Activated naive CD8-positive, alpha-beta T cell (primary cell): Measurements from ENCODE around the gene CNBD2.
A peak's percentile ranks its signal among the peaks of the same experiment; 100 is the strongest.
"Not testable (repeated sequence)": the region's sequence is repeated elsewhere in the genome, so short reads cannot be mapped to it uniquely, and the experiment has no call there.

Experiments used
- H3K27ac Mint-ChIP-seq: one replicate; pipeline ENCODE4 v1.8.0; 2021; ENCODE audit warnings: mixed read lengths
- H3K27me3 Mint-ChIP-seq: one replicate; pipeline ENCODE4 v1.8.0; 2021; ENCODE audit warnings: mixed read lengths
- H3K36me3 Mint-ChIP-seq: one replicate; pipeline ENCODE4 v1.8.0; 2021; ENCODE audit warnings: mixed read lengths
- H3K4me1 Mint-ChIP-seq: one replicate; pipeline ENCODE4 v1.8.0; 2021; ENCODE audit warnings: low read depth, mixed read lengths
- H3K4me3 Mint-ChIP-seq: one replicate; pipeline ENCODE4 v1.8.0; 2021; ENCODE audit warnings: mild to moderate bottlenecking, mixed read lengths
- H3K9me3 Mint-ChIP-seq: one replicate; pipeline ENCODE4 v1.8.0; 2021; ENCODE audit warnings: low read depth, mixed read lengths

The CNBD2 gene

DNA sequence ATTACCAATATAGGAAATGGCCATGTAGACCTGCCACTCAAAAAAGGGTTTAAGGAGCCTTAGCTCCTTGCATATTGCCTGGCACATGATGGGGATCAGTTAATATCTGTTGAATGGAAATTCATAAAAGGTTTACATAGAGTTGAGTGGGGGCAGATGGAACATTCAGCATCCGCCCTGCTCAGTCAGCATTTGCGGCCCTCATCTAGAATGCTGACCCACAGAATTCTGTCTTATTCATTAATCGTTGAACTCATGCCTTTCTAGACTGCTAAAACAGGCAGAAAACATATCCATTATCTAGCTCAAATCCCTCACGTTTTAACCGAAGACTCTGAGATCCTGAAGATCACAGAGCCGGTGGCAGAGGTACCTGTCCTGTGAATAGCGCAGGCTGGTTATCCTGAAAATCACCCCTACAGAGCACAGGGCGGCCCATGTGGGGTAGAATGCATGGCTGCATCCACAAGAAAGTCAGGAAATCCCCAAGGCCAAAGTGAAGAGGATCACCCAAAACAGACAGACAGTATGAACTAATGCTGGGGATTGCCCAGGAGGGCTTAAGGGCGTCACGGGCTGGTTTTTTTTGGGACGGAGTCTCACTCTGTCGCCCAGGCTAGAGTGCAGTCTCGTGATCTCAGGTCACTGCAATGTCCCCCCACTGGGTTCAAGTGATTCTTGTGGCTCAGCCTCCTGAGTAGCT is 59.9 kb downstream of the CNBD2 start:
- H3K4me3 Mint-ChIP-seq = no peak overlapping the region
- no peaks in the 10 kb centered on the region for H3K36me3 Mint-ChIP-seq
- H3K9me3 Mint-ChIP-seq = no peaks in the 10 kb centered on the region
- H3K4me1 Mint-ChIP-seq = no peaks in the 10 kb centered on the region
- no peak overlapping the region for H3K27ac Mint-ChIP-seq
- no peaks in the 10 kb centered on the region for H3K27me3 Mint-ChIP-seq

DNA sequence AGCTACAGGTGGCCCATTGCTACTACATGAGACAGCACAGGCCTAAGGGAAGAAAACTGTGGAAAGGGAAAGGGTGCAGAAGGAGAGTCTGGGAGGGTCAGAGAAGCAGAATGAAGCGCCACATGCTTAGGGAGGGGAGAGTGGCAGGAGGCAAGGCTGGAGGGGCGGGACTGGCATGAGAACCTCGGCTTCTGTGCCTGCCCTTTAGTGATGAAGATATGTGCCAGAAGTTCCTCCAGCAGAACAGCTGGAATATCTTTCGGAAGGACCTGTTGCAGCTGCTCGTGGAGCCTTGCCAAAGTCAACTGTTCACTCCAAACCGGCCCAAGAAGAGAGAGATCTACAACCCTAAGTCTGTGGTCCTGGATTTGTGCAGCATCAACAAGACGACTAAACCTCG is 61.8 kb downstream of the CNBD2 start:
- no peaks in the 10 kb centered on the region for H3K9me3 Mint-ChIP-seq
- H3K4me1 Mint-ChIP-seq = no peaks in the 10 kb centered on the region
- H3K36me3 Mint-ChIP-seq = no peaks in the 10 kb centered on the region
- peaks cover 1% of the 10 kb centered on the region for H3K27me3 Mint-ChIP-seq
- H3K4me3 Mint-ChIP-seq = no peak overlapping the region
- H3K27ac Mint-ChIP-seq = no peak overlapping the region

DNA sequence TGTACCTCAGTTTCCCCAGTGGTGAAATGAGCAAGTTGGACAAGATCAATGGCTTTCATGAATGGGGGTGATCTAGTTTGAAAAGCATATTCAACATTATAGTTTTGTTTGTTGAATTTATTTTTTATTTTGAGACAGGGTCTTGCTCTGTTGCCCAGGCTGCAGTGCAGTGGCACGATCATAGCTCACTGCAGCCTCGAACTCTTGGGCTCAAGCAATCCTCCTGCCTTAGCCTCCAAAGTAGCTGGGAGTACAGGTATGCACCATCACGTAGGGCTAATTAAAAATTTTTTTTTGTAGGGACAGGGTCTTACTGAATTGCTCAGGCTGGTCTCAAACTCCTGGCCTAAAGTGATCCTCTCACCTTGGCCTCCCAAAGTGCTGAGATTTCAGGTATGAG is 63.4 kb downstream of the CNBD2 start:
- Mint-ChIP-seq H3K4me1 (no peaks in the 10 kb centered on the region), H3K4me3 (no peak overlapping the region), H3K27me3 (peaks cover 1% of the 10 kb centered on the region), H3K36me3 (no peaks in the 10 kb centered on the region), H3K27ac (no peak overlapping the region), H3K9me3 (no peaks in the 10 kb centered on the region)

DNA sequence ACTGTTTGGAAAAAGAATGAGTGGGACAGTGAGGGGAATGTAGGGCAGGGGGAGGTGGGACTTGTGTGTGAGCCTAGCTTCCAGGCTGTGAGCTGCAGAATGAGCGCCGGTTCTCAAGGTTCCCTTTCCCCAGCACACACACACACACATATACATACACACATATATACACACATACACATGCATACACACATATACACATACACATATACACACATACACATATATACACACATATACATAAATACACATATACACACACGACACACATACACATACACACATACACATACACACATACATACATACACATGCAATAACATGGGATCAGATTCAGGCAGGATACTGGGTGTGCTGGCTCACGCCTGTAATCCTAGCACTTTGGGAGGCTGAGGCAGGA is 66.5 kb downstream of the CNBD2 start:
- H3K27ac Mint-ChIP-seq = no peak overlapping the region
- peaks cover 1% of the 10 kb centered on the region for H3K27me3 Mint-ChIP-seq
- no peaks in the 10 kb centered on the region for H3K4me1 Mint-ChIP-seq
- no peaks in the 10 kb centered on the region for H3K9me3 Mint-ChIP-seq
- no peak overlapping the region for H3K4me3 Mint-ChIP-seq
- H3K36me3 Mint-ChIP-seq = no peaks in the 10 kb centered on the region

DNA sequence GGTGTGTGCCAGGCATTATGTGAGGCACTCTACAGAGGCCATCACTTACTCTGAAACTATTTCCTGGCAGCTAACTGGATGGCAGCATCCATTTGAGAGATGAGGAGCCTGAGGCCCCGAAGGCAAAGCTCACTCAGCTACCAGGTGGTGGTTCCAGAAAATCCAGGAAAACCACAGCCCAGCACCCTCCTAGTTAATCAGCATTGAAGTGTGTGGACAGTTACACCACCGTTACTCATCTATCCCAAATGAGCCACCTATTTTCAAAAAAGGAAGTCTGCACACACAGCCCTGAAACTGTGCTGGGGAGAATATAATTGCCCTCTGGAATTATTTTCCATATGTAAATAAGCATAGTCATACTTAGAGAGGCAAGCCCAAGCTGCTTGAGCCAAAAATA is 67.4 kb downstream of the CNBD2 start:
- H3K36me3 Mint-ChIP-seq = no peaks in the 10 kb centered on the region
- H3K27me3 Mint-ChIP-seq = peaks cover 1% of the 10 kb centered on the region
- H3K9me3 Mint-ChIP-seq = no peaks in the 10 kb centered on the region
- no peak overlapping the region for H3K4me3 Mint-ChIP-seq
- H3K4me1 Mint-ChIP-seq = no peaks in the 10 kb centered on the region
- H3K27ac Mint-ChIP-seq = no peak overlapping the region

DNA sequence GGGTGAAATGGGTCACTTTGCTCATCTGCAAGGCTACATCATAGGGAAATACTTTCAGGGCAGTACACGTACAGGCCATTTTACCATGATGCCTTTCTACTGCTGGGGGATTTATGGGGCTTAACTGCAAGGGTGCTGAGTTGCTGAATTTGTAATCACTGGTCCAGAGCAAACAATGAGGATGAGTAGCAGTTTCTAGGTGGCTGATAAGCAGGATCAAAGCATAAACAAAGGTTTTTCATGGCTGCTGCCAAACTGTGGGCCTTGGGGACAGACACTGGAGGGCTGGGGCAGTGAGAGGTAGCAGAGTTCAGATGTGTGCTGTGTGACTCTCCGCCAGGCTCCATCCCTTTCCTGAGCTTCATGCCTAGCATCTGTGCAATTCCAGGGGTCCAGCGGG is 68.3 kb downstream of the CNBD2 start:
- H3K9me3 Mint-ChIP-seq = no peaks in the 10 kb centered on the region
- H3K4me3 Mint-ChIP-seq = no peak overlapping the region
- H3K4me1 Mint-ChIP-seq = no peaks in the 10 kb centered on the region
- H3K36me3 Mint-ChIP-seq = peaks cover 6% of the 10 kb centered on the region
- H3K27me3 Mint-ChIP-seq = peaks cover 1% of the 10 kb centered on the region
- no peak overlapping the region for H3K27ac Mint-ChIP-seq

DNA sequence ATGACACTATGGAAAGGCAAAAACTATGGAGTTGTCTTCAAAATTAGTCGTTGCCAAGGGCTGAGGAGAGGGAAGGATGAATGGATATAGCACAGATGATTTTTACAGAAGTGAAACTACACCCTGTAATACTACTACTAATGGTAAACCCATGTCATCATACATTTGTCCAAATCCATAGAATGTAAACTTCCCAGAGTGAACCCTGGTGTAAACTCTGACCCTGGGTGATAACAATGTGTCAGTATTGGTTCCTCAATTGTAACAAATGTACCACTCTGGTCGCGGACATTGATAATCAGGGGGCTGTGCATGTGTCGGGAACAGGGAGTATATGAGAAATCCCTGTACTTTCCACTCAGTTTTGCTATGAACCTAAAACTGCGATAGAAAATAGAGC is 72.2 kb downstream of the CNBD2 start:
- Mint-ChIP-seq H3K36me3 (peaks cover 13% of the 10 kb centered on the region), H3K27me3 (no peaks in the 10 kb centered on the region), H3K9me3 (no peaks in the 10 kb centered on the region), H3K27ac (no peak overlapping the region), H3K4me1 (peaks cover 2% of the 10 kb centered on the region), H3K4me3 (no peak overlapping the region)

DNA sequence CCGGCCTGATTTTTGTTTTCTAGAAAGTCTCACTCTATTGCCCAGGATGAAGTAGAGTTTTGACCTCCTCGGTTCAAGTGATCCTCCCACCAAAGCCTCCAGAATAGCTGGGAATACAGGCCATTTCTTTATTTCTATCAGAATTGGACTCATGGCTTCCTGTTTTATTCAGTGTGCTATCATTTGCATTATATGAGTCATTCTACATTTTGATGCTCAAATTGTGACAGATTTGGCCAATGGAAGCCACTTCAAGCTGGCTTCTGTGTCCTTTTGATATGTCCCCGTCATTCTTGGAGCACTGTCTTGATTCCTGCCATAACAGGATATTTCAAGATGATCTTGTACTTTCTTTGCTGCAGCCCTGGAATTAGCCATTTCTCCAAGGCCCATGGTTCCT is 75.1 kb downstream of the CNBD2 start:
- H3K27me3 Mint-ChIP-seq = no peaks in the 10 kb centered on the region
- no peak overlapping the region for H3K4me3 Mint-ChIP-seq
- H3K36me3 Mint-ChIP-seq = peaks cover 16% of the 10 kb centered on the region
- peaks cover 26% of the 10 kb centered on the region for H3K4me1 Mint-ChIP-seq
- H3K27ac Mint-ChIP-seq = no peak overlapping the region
- H3K9me3 Mint-ChIP-seq = no peaks in the 10 kb centered on the region

DNA sequence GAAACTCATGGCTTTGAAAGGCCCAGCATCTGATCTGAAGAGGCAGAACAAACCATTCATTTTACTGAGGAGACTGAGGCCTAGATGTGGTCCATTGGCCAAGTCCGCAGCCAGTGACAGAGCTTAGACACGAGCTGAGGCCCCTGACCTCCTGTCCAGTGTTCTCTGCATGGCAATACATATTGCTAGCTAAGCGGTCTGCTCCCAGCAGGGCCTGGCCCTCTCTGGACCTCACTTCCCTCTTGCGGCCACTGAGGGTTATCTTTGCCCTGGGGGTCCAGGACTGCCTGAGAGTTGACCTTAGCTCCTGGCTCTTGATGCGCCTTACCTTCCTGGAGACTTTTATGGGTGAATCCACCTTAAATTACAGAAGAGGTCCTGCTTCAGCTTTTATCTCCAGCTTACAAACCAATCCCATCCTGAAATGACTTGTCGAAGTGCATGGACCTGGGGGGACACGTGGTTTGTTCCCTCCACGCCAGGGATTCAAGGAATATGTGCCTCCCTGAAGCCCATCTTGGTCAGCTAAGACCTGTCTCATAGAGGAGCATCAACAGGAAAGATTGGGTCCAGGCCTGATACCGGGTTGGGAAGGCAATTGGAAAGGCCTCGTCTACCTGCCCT is 75.6 kb downstream of the CNBD2 start:
- Mint-ChIP-seq H3K4me1 (peaks cover 31% of the 10 kb centered on the region), H3K9me3 (no peaks in the 10 kb centered on the region), H3K27ac (no peak overlapping the region)

DNA sequence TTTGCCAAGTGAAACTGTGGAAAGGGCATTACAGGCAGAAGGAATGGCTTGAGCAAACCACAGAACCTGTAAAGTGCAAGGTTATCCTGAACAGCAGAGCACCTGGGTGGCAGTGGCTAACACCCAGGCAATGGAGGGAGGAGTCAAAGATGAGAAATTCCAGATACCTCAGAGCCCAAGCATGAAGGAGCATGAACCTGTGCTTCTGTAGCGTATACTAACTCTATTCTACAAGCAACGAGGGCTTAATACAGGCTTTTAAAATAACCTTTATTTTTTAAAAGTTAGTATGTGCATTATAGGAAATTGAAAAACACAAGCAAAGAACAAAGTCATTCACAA is 77.0 kb downstream of the CNBD2 start:
- Mint-ChIP-seq H3K27me3 (no peaks in the 10 kb centered on the region), H3K4me3 (no peak overlapping the region), H3K27ac (peak overlapping the region; percentile 2), H3K4me1 (peaks cover 32% of the 10 kb centered on the region), H3K36me3 (peaks cover 23% of the 10 kb centered on the region), H3K9me3 (no peaks in the 10 kb centered on the region)

More for the DNA sequence above, 75.6 kb downstream of the CNBD2 start:
- Mint-ChIP-seq H3K4me3 (no peak overlapping the region), H3K27me3 (no peaks in the 10 kb centered on the region), H3K36me3 (peaks cover 18% of the 10 kb centered on the region)

DNA sequence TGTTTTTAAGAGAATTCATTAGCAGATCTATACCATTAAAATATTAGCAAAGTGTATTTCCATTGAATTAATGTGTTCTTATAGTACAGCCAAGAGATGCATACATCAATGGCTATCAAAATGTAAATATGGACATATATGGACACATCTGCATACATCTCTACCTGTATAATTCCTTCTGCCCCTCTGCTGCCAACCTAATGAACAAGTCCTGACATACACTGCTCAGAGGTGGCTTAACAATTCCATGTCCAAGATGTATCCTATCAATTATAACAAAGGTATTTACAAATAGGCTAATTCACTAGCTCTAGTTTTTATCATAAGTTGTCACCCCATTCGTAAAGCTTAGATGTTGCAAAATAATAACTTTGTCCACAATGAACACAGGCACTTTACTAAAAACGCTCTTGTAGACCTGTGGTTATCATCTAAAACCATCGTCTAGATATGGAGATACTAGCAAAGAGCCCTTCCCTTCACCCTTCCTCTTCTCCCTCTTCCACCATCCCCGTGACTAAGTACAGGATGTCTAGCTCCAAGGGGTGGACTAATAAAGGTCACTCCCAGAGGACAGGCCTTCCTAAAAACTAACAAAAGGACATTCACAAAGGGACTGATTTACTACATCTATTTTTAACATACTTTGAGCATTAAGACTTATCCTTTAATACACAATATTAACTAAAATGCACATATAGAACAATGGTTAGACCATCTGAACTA is 77.8 kb downstream of the CNBD2 start:
- H3K27me3 Mint-ChIP-seq, H3K27ac Mint-ChIP-seq, H3K9me3 Mint-ChIP-seq: not testable (repeated sequence)
- Mint-ChIP-seq H3K4me1 (peaks cover 35% of the 10 kb centered on the region), H3K36me3 (peaks cover 21% of the 10 kb centered on the region), H3K4me3 (peak overlapping the region; percentile 54)

DNA sequence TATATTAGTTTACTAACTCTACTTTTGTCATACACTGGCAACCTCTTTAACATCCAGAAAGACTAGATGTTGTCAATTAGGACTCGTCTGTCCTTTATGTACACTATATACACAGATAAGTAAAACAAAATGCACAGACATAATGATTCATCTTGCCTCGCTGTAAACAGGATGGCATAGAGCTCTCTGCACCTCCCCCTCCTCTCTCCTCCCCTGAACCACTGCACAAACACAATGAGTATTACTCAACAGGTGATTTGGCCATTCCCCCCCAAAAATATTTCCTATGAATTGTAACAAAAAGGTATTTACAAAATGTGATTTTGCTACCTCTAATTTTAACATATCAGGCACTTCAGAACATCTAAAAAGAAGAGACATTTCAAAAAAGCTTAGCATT is 81.0 kb downstream of the CNBD2 start:
- H3K4me1 Mint-ChIP-seq = peaks cover 42% of the 10 kb centered on the region

DNA sequence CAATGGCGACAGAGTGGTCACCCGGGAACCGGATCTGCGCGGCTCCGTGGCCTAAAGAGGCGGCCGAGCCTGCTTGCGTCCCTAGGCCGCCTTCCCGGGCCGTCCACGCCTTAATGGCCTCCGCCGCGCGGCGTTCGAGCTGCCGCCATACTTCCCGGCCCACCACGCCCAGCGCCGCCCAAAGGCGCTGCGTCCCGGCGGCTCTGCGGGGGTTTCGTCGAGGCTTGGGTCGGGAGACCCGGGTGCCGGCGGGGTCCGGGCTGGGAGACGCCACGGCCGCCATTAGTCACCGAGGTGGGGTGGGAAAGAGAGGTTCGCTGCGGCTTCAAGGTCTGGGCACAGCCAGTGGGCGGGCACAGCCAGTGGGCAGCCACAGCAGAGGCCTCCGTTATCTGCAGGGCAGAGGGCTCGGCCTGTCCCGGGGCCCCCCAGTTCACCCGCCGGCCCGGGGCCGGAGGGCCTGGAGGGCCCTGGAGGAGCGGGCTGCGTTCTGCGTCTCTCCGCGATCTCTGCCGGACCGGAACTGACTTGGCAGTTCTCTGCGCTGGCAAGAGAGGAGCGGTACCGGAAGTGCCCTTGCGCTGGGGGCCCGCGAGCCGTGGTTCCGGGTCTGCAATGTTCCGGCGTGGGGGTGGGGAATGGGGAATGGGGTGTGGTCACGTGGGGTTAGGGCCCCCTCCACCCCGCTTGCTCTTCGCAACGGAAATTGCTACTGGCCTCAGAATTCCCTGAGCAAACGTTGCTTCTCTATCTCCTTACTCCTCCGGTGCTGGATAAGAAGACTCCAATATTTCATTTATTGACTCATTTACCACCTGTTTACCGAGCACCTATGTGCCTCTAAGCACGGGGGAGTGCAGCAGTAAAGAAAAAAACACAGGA is 82.3 kb downstream of the CNBD2 start:
- peak overlapping the region; percentile 97 for H3K4me3 Mint-ChIP-seq
- H3K27ac Mint-ChIP-seq = peak overlapping the region; percentile 94
- H3K27me3 Mint-ChIP-seq = no peaks in the 10 kb centered on the region
- H3K9me3 Mint-ChIP-seq = no peaks in the 10 kb centered on the region
- H3K36me3 Mint-ChIP-seq = peaks cover 10% of the 10 kb centered on the region
- peaks cover 38% of the 10 kb centered on the region for H3K4me1 Mint-ChIP-seq

More for the DNA sequence above, 81.0 kb downstream of the CNBD2 start:
- Mint-ChIP-seq H3K4me3 (peak overlapping the region; percentile 97), H3K36me3 (peaks cover 13% of the 10 kb centered on the region), H3K27ac (peak overlapping the region; percentile 94)
- not testable (repeated sequence) for H3K9me3 Mint-ChIP-seq, H3K27me3 Mint-ChIP-seq

DNA sequence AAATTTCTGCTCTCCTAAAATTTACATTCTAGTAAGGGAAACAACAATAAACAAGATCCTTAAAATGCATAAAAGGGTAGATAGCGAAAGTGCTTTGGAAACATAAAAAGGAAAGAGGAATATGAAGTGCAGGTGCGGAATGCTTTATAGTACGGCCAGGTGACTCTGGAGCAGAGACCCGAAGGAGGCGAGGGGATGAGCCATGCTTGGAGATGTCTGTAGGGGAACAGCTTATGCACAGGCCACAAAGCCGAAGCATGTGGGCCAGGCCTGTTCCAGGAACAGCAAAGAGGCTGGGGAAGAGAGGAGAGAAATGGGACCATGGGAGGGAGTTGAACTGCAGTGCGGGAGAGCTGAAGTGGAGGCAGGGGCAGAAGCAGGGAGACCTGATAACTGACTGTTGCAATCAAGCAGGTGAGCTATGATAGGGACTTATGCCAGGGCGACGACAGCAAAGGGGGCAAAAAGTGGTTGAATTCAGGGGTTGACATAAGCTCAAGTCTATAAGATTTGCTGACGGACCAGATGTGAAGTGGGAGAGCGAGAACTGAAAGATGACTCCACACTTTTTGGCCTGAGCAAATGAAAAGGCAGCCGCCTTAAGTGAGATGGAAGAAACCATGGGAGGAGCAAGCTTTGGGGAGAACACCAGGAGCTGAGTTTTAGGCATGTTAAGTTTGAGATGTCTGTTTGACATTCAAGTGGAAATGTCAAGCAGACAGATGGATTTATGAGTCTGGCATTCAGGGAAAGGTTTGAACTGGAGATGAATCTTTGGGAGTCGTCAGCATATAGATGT is 83.1 kb downstream of the CNBD2 start:
- peak overlapping the region; percentile 97 for H3K4me3 Mint-ChIP-seq
- peak overlapping the region; percentile 86 for H3K27ac Mint-ChIP-seq
- H3K27me3 Mint-ChIP-seq = no peaks in the 10 kb centered on the region
- no peaks in the 10 kb centered on the region for H3K9me3 Mint-ChIP-seq
- peaks cover 30% of the 10 kb centered on the region for H3K4me1 Mint-ChIP-seq
- peaks cover 10% of the 10 kb centered on the region for H3K36me3 Mint-ChIP-seq
